Skeletal muscle tissue (tissue), 4 donors: Measurements from ENCODE around the gene ORM2. TPM values are rescaled to one million over a fixed set of nuclear protein-coding genes. Genes with fewer than 3 reads are reported as not detected.

Experiments used
- H3K27ac ChIP-seq: one replicate; pipeline ENCODE4 v1.7.0; 2013; ENCODE audit warnings: mild to moderate bottlenecking, low read depth, low read length, inconsistent platforms
- H3K27me3 ChIP-seq, 3 donors: one replicate each; pipeline ENCODE4 v1.7.0; 2013; ENCODE audit warnings: low read length in 3 of 3; ENCODE audit not compliant: control insufficient read depth in 3 of 3, insufficient read depth in 3 of 3
- H3K36me3 ChIP-seq, 3 donors: one replicate each; pipeline ENCODE4 v1.7.0; 2013; ENCODE audit warnings: low read length in 3 of 3; ENCODE audit not compliant: control insufficient read depth in 3 of 3, insufficient read depth in 3 of 3
- H3K4me1 ChIP-seq, 3 donors: one replicate each; pipeline ENCODE4 v1.7.0; 2013; ENCODE audit warnings: low read length in 3 of 3, mild to moderate bottlenecking in 3 of 3; ENCODE audit not compliant: control insufficient read depth in 3 of 3, insufficient read depth in 3 of 3
- H3K4me3 ChIP-seq, 3 donors: one replicate each; pipeline ENCODE4 v1.7.0; 2013; ENCODE audit warnings: low read length in 3 of 3
- H3K9ac ChIP-seq, 3 donors: one replicate each; pipeline ENCODE4 v1.7.0; 2013; ENCODE audit warnings: low read length in 3 of 3, mild to moderate bottlenecking in 3 of 3, moderate library complexity in 2 of 3, low read depth in 1 of 3
- H3K9me3 ChIP-seq, 3 donors: one replicate each; pipeline ENCODE4 v1.7.0; 2013; ENCODE audit warnings: low read length in 3 of 3; ENCODE audit not compliant: control insufficient read depth in 3 of 3
- total RNA-seq: library from RNA; depleted of rRNA; stranded (reverse); fragments of >200 nt; gene quantifications from one replicate; pipeline ENCODE4 v1.2.3, GENCODE V29; 2014
- donor health status: Osteomylitis.

The ORM2 gene
- total RNA-seq, 1 donor from 2014 or later = not detected

DNA sequence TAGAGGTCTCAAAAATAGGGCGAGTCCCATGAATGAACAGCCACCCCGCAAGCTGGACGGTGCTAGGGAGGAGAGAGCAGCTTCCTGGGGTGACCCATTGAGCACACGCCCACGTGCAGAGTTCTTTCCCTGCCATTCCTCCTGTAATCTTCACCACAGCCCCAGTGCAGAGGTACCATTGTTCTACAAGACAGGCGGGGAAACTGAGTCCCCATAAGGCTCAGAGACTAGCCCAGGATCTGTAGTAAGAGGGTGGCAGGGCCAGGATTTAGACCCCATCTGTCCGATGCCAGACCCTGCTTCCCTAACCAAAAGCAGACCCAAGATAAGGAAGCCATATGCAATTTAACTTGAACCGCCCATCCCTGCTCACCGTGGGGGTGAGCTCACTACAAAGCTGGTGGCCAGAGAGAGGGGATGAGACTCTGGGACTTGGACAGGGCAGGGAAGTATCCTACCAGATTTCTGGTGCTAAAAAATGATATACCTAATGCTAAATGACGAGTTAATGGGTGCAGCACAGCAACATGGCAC lies 43.5 kb upstream of the ORM2 start:
- Histone ChIP-seq H3K36me3 (no peaks in the 10 kb centered on the region), H3K9ac (no peak overlapping the region), H3K9me3 (no peaks in the 10 kb centered on the region), H3K27me3 (peaks cover 0 to 3% (median 0%) of the 10 kb centered on the region in 3 donors), H3K4me3 (no peak overlapping the region), H3K4me1 (peaks cover 0 to 7% (median 2%) of the 10 kb centered on the region in 3 donors), H3K27ac (no peak overlapping the region)

DNA sequence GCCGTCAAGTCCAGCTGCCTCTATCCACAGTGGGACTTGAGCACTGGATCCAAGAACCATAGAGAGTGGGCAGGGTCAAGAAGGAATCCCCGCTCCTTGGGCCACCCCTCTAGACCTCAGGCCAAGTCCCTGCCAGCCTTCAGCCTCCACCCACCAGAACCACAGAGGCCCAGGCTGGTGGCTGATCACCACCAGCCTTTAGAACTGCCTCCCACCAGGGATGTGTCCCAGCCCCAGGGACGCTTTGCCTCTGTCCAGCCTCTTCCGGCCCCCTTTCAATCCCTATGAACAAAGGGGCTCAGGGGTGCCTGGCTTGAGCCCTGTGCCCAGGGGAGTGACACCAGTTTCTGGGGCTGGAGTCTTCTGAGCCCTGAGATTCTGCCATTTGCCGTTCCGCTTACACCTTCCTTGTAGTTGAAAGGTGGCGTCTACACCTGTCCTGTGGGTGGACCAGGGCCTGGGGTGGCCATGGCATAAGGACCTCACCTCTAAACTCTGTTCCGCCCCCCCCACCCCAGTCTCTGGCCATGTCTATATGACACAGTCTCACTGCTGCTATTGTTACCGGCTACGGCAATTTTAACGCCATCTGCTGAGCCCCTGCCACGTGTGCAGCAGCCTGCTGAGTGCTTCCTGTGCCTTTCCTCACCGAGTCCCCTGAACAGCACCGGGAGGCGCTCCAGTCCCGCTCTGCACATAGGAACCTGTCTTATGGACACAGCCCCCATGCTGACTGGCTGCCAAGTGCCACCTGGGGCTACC lies 42.5 kb upstream of the ORM2 start:
- no peak overlapping the region for H3K9ac ChIP-seq
- H3K4me1 ChIP-seq = peaks cover 0 to 4% (median 0%) of the 10 kb centered on the region in 3 donors

DNA sequence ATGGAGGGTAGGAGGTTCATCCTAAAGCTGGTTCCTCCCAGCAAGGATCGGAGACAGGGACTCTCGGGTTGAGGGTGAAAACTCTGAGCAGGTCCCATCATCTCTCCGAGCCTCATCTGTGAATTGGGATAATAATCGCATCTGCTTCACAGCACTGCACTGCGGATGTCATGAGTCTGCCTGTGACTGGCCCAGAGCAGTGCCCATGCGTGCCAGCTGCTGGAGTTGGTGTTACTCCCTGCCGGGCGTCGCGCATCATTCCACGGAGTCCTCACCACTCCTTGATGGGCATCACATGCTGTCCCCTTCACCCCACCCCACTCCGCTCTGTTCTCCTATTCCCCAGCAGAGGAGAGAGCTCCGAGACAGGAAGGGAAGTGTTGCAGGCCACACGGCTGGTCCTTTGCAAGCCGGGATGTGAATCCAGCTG lies 41.9 kb upstream of the ORM2 start:
- peaks cover 0 to 3% (median 0%) of the 10 kb centered on the region in 3 donors for H3K27me3 ChIP-seq
- peaks cover 0 to 4% (median 0%) of the 10 kb centered on the region in 3 donors for H3K4me1 ChIP-seq
- no peak overlapping the region for H3K27ac ChIP-seq
- H3K9me3 ChIP-seq = no peaks in the 10 kb centered on the region
- H3K4me3 ChIP-seq = no peak overlapping the region
- H3K36me3 ChIP-seq = peaks cover 0 to 6% (median 3%) of the 10 kb centered on the region in 3 donors
- no peak overlapping the region for H3K9ac ChIP-seq

More for the DNA sequence above, 42.5 kb upstream of the ORM2 start:
- Histone ChIP-seq H3K27ac (no peak overlapping the region), H3K36me3 (peaks cover 0 to 3% (median under 1%) of the 10 kb centered on the region in 3 donors), H3K27me3 (peaks cover 0 to 3% (median 0%) of the 10 kb centered on the region in 3 donors), H3K4me3 (no peak overlapping the region), H3K9me3 (no peaks in the 10 kb centered on the region)

DNA sequence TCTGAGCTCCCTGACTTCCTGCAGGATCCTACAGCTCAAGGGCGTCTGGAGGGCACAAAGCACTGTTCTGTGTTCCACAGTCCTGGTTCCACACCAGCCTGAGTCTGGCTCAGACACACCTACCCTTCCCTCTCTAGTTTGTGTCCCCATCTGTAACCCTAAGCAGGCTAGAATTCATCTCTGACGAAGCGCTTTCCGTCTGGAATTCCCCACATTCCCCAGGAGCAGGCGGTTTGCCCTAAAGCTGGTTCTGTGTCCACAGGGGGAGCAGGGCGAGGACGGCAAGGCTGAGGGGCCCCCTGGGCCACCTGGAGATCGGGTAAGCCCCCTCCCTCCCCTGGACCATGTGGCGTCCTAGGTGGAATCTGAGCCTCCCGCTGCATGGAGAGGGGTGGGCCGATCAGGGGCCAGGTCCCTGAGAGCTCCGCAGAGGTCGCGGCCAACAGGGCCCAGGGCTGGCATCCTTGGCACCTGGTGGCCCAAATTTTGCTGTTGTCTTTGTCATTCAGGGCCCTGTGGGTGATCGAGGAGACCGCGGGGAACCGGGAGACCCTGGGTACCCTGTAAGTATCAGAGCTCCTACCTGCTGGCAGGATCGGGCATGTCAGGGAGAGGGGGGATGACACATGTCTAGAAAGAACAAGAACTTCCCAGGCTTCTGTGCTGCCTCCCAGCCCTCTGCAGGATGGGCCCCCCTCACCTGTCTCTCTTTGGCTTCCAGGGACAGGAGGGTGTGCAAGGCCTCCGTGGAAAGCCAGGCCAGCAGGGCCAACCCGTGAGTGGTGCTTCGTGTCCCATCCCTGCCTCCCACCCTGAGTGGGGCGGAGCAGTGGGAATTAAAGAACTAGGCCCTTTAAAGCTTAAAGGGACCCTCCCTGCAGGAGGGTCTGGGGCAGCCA lies 41.2 kb upstream of the ORM2 start:
- Histone ChIP-seq H3K4me1 (peaks cover 0 to 4% (median 0%) of the 10 kb centered on the region in 3 donors), H3K9me3 (no peaks in the 10 kb centered on the region), H3K36me3 (peaks cover 0 to 6% (median 3%) of the 10 kb centered on the region in 3 donors), H3K9ac (no peak overlapping the region), H3K27ac (no peak overlapping the region), H3K4me3 (no peak overlapping the region), H3K27me3 (peaks cover 0 to 3% (median 0%) of the 10 kb centered on the region in 3 donors)

DNA sequence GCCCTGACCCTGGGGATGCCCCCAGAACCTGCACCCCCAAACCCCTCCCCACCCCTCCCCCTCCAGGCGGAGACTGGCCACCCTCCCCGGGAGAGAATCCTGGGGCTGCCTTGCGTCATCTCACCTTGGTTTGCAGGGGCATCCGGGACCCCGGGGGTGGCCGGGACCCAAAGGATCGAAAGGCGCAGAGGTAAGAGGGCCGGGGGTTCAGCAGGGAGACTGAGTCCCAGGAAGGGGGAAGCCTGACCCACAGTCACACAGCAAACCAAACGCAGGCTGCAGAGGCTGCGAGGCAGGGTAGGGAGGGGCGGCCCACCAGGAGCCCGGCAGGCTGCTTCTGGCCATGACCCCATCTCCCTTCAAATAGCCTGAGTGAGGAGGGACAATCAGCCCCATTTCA lies 40.6 kb upstream of the ORM2 start:
- H3K4me1 ChIP-seq = peaks cover 0 to 4% (median 0%) of the 10 kb centered on the region in 3 donors

DNA sequence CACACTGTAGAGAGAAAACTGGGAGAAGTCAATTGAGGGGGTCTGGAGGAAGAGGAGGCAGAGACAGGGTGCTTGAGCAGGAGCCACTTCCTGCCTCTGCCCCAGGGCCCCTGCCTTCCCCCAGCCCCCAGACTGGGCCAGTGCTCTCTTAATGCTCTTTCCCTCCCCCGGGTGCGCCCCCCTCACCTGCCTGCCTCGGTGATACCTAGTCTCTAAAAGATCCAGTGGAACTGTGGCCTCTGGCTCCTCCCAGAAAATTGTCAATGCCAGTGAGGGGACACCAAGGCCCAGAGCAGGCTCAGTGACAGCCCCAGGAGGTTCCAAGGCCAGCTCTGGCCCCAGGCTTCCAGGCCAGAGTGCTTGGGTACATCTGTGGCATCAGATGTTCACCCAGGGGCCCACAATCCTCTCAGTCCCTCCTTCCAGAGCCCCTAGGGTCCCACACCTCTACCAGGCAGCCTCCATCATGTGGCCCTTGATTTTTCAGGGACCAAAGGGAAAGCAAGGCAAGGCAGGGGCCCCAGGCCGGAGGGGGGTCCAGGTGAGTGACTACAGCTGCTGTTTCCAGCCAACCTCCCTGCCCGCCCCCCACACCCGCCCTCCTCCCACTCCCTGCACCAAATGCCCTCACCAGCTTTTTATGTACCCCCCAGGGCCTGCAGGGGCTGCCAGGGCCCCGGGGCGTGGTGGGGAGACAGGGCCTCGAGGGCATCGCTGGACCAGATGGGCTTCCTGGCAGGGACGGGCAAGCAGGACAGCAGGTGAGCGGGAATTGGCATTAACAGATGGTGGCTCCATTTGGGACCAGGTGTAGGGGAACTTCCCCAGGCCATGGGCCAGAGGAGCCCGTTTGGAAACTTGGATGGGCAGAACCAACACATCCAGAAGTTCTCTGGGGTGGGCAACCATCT lies 39.8 kb upstream of the ORM2 start:
- peaks cover 0 to 4% (median 0%) of the 10 kb centered on the region in 3 donors for H3K9me3 ChIP-seq
- H3K9ac ChIP-seq = no peak overlapping the region

More for the DNA sequence above, 40.6 kb upstream of the ORM2 start:
- no peak overlapping the region for H3K27ac ChIP-seq
- H3K9me3 ChIP-seq = no peaks in the 10 kb centered on the region
- H3K27me3 ChIP-seq = peaks cover 0 to 3% (median 0%) of the 10 kb centered on the region in 3 donors
- H3K4me3 ChIP-seq = no peak overlapping the region
- no peak overlapping the region for H3K9ac ChIP-seq
- peaks cover 0 to 6% (median 3%) of the 10 kb centered on the region in 3 donors for H3K36me3 ChIP-seq

DNA sequence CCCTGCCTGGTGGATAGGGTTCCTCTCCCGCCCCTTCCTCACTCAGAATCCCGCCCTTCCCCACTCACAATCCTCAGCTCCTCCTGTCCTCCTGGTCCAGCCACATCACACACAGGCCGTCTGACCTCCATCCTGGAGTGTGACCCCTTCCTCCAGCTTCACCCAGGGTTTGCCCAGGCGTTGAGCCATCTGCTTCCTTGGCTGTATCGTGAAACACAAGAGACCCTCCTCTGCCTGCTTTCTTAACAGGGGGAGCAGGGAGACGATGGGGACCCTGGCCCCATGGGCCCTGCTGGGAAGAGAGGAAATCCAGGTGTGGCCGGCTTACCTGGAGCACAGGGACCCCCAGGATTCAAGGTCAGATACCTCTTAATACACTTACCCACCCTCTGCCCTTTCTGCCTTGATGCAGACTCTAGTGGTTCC lies 39.1 kb upstream of the ORM2 start:
- Histone ChIP-seq H3K9me3 (peaks cover 0 to 7% (median 3%) of the 10 kb centered on the region in 3 donors), H3K27me3 (peaks cover 0 to 3% (median 0%) of the 10 kb centered on the region in 3 donors), H3K9ac (no peak overlapping the region), H3K4me1 (peaks cover 0 to 4% (median 0%) of the 10 kb centered on the region in 3 donors), H3K36me3 (peaks cover 0 to 15% (median 3%) of the 10 kb centered on the region in 3 donors), H3K4me3 (no peak overlapping the region), H3K27ac (no peak overlapping the region)

More for the DNA sequence above, 39.8 kb upstream of the ORM2 start:
- Histone ChIP-seq H3K4me3 (no peak overlapping the region), H3K27me3 (peaks cover 0 to 3% (median 0%) of the 10 kb centered on the region in 3 donors), H3K27ac (no peak overlapping the region), H3K36me3 (peaks cover 0 to 10% (median 3%) of the 10 kb centered on the region in 3 donors), H3K4me1 (peaks cover 0 to 4% (median 0%) of the 10 kb centered on the region in 3 donors)

DNA sequence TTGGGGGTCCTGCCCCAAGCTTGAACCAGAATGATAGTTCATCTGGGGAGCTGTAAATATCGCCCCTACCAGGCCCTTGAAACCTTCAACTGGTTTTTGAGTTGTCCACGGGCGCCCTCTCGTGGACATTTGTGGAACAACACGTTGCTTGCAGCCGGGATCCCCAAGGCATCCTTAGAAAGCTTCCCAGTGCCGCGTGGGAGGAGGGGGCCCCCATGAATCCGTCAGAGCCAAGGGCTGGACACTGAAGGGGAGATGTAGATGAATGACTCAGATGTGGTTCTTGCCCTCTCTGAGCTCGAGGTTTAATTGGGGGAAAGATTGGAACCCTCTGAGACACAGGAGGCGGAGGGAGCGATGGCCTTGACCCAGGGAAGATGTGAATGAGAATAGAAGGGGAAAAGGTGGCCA lies 38.6 kb upstream of the ORM2 start:
- Histone ChIP-seq H3K36me3 (peaks cover 0 to 16% (median 3%) of the 10 kb centered on the region in 3 donors), H3K4me3 (no peak overlapping the region), H3K4me1 (peaks cover 0 to 4% (median 0%) of the 10 kb centered on the region in 3 donors), H3K9ac (no peak overlapping the region), H3K9me3 (peaks cover 0 to 7% (median 3%) of the 10 kb centered on the region in 3 donors), H3K27ac (no peak overlapping the region), H3K27me3 (peaks cover 0 to 3% (median 0%) of the 10 kb centered on the region in 3 donors)
